Fibroblast of skin of back (primary cell): Measurements from ENCODE around the gene PRELID2.
A peak's percentile ranks its signal among the peaks of the same experiment; 100 is the strongest.

Source experiments
- DNase-seq: peaks from one replicate; pipeline ENCODE4 v3.0.0-alpha.2; 2013

Gene PRELID2

GRCh38 chr5:145793574-145793973 lies 41.6 kb downstream of the PRELID2 start:
- no peak for DNase-seq

- DNase-seq: no peak
These were observed 42.3 kb downstream of the PRELID2 start for GRCh38 chr5:145792840-145793239.

- no peak for DNase-seq
These were observed 43.3 kb downstream of the PRELID2 start for GRCh38 chr5:145791866-145792265.

GRCh38 chr5:145787996-145788395 lies 47.1 kb downstream of the PRELID2 start:
- no peak for DNase-seq

- no peak for DNase-seq
These were observed 47.6 kb downstream of the PRELID2 start for GRCh38 chr5:145787507-145787906.

DNA sequence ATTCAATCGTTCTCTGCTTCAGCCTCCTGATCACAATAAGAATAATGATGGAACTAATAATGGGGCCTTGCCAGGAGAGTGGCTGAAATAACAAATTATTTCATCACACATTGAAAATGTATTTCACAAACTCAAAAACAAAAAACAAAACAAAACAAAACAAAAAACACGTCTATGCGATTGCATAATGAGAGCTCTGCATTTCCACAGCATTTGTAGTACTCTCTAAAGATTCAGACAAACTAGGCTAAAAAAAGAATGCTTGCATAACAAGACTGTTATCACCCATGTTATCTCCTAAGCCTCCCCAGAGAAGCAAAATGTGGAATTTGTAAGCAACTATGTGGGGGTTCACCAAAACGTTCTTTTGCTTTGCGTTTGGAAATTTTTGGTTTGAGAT lies 48.1 kb downstream of the PRELID2 start:
- DNase-seq: no peak

DNA sequence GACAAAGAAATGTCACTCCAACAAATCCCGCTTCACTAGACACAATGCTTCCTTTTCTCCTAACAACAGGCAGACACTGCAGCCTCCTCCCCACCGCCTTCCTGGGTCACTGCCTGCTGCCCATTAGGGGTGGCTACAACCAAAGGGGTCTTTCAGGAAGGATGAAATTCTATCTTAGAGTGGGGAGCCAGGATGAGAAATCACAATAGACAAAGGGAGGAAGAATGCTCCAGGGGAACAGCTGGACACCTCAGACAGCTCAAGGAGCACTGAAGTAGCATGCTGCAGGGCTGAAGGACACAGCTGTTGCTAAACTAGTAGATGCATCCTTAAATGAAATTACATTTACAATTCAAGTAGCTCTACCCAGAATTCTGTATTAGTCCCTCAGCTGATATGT lies 54.2 kb downstream of the PRELID2 start:
- DNase-seq: no peak

- DNase-seq: no peak
These were observed 56.8 kb downstream of the PRELID2 start for GRCh38 chr5:145778144-145778900.

- DNase-seq: no peak
These were observed 57.6 kb downstream of the PRELID2 start for GRCh38 chr5:145777445-145778063.

GRCh38 chr5:145776886-145777285 lies 58.3 kb downstream of the PRELID2 start:
- peak; percentile 62 for DNase-seq

DNA sequence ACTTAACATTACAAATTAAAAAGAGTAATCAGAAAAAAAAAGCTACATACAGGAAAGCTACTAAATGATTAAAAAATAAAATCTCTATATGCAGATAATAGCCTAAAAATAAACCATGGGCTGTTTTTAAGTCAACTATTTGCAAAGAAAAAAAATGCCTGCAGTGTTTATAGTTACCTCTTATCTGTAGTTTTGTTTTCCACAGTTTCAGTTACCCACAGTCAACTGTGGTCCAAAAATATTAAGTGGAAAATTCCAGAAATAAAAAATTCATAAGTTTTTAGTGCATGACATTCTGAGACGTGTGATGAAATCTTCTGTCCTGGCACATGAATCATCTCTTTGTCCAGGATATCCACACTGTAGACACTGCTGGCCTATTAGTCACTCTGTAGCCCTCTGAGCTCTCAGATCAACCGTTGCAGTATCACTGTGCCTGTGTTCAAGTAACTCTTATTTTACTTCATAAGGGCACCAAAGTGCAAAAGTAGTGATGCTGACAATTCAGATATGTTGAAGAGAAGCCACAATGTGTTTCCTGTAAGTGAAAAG lies 59.2 kb downstream of the PRELID2 start:
- peak; percentile 94 for DNase-seq

- peak; percentile 40 for DNase-seq
These were observed 59.7 kb downstream of the PRELID2 start for GRCh38 chr5:145775411-145775810.

DNA sequence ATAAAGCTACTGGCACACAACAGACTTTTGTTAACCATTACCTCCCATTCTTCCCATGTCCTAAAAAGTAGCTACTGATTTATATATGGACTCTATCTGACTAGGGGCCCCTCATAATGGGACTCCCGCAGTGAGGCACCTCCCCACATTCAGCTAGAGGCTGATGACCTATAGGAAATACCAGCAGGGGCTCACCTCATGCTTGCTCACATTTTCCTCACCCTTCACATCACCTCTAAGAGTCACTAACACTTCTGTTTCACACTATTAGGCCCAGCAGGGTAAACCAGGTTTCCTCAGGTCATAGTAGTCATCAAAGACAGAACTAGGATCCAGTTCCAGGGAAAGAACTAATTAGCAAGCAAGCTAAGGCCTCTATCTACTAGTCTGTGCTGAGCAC lies 60.7 kb downstream of the PRELID2 start:
- no peak for DNase-seq

- DNase-seq: no peak
These were observed 62.7 kb downstream of the PRELID2 start for GRCh38 chr5:145772466-145772865.

- no peak for DNase-seq
These were observed 66.3 kb downstream of the PRELID2 start for GRCh38 chr5:145768863-145769262.

DNA sequence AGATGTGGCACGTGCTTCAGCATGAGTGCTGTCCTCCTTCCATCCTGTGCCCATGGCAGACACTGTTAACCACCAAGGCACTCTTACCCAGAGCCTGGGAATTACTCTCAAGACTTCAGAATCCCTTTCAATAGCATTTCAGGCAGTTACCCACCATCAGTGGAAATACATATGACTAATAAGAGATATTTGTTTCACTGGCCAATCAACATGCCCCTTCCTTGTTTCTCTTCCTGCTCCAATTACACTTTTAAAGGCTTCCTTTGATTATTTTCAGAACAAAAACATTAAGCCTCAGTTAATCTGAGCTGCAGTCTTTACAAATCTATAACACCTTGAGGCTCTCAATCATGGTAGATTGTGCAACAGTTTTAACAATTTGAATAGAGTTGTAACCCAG lies 70.8 kb downstream of the PRELID2 start:
- DNase-seq: no peak

- no peak for DNase-seq
These were observed 72.3 kb downstream of the PRELID2 start for GRCh38 chr5:145762833-145763232.

DNA sequence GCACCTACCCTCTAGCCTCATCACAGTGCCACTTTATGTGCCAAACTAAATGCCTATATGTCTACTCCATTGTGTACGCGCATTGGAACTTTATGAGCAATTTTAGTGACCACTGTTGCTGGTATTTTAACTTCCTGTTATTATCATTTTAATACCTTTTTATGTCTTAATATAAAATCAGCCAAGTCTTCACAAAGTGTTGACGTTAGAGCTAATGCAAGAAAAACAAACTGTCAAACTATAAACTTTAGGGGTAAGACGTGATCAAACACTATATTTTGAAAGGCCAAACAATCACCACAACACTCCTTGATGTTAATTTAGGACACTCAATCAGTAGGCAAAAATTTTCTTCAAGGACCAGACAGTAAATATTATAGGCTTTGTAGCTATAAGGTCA lies 73.9 kb downstream of the PRELID2 start:
- no peak for DNase-seq

DNA sequence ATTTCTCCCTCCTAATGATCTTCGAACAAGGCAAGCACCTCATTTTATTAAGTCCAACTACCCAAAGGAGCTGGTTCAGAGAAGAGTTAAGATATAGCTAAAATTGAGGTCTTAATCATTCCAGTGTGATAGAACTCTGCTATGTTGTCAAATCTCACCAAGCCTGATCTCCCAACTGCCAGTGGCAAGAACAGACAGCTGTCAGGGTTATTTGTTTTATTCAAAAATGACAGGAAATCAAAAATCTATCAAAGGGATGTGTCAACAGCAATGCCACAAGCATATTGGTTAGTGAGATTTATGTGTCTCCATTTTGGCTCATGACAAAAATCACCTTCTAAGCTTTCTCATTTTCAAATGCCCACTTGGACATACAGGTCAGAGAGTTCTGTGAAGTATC lies 74.5 kb downstream of the PRELID2 start:
- no peak for DNase-seq

DNA sequence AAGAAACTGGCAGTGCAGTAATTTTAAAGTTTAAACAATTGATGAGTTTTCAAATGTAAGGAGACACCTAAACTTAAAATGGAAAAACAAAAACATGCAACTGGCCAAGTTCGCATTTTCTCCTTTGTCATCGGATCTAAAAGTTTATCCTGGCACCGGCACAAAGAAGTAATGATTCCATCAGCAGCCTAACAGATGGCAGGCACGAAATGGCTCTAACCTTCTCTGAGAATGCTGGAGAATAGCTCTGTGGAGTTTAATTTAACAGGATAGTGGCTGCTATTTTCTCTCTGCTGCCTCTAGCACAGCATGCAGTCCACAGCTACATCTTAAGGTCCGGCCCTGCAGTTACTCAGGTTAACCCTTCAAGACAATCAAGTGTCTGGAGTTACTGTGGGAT lies 82.2 kb downstream of the PRELID2 start:
- peak; percentile 58 for DNase-seq

GRCh38 chr5:145752534-145752933 lies 82.6 kb downstream of the PRELID2 start:
- DNase-seq: peak; percentile 15

- no peak for DNase-seq
These were observed 84.9 kb downstream of the PRELID2 start for GRCh38 chr5:145750199-145750598.

DNA sequence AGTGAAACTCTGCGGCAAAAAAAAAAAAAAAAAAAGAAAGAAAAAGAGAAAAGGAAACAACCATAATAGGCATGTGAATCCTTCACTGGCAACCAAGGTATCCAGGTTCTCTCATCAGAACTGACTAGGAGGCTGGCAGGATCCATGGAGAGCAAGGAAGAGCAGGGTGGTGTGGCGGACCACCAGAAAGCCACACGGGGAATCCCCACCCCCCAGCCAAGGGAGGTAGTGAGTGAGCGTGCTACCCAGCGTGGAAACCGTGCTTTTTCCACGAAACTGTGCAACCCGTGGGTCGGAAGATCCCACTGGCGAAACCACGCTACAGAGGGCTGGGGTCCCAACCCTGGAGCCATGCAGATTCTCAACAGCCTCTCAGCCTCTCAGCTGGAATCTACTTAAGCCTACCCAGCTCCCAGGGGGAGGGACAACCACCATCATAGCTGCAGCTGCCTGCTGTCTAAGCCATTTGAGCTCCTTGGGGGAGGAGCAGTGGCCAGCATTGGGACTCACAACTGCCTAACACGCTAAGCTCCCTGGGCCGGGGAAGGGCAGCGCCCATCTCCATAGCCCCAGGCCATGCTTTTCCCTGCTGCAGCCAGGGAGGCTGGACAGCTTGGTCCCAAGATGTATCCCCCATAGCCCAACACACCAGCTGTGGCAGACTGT lies 91.6 kb downstream of the PRELID2 start:
- no peak for DNase-seq

- no peak for DNase-seq
These were observed 95.3 kb downstream of the PRELID2 start for GRCh38 chr5:145739843-145740242.
